SK-N-SH (cell line): ENCODE measurements around the gene SPAG9. TPM values are rescaled to one million over a fixed set of nuclear protein-coding genes. Genes with fewer than 3 reads are reported as not detected.
A peak's percentile ranks its signal among the peaks of the same experiment; 100 is the strongest.

Experiments
- CTCF ChIA-PET: fragments of 300-600, 350-600 bp; formaldehyde crosslinking; extraction: SDS; loops from one replicate; lab custom pipeline; 2021; lab: Yijun Ruan, JAX
- POLR2A ChIA-PET: fragments of 350-600 bp; sonication (Branson Sonifier 250); formaldehyde crosslinking; extraction: SDS; loops from one replicate; lab custom pipeline; 2020; ENCODE audit warnings: antibody characterized with exemption, inconsistent platforms; lab: Yijun Ruan, JAX
- DNase-seq: peaks from one replicate; pipeline ENCODE4 v3.0.0; 2012
- H2AFZ ChIP-seq: fragments of 200-600 bp; sonication (generic); 2 replicates; pipeline ENCODE4 v1.8.1; 2016; ENCODE audit warnings: antibody characterized with exemption, mild to moderate bottlenecking, low read depth
- H3F3A ChIP-seq: fragments of 200-600 bp; sonication (generic); replicated peaks from 2 replicates; pipeline ENCODE3; 2016; ENCODE audit warnings: antibody characterized with exemption, mild to moderate bottlenecking; ENCODE audit not compliant: insufficient read depth
- H3K27ac ChIP-seq, 2 experiments: fragments of 200-500 bp in 1 of 2; fragments of 200-600 bp in 1 of 2; sonication (Bioruptor generic) in 1 of 2; sonication (generic), shearing (Covaris generic) in 1 of 2; 2 replicates each; pipeline versions ENCODE4 v1.5.1 to v1.6.1; 2014 to 2016; ENCODE audit warnings: low read depth in 2 of 2, inconsistent platforms in 1 of 2, low read length in 1 of 2, mild to moderate bottlenecking in 1 of 2, mixed read lengths in 1 of 2
- H3K27me3 ChIP-seq: fragments of 200-600 bp; sonication (generic), shearing (Covaris generic); 2 replicates; pipeline ENCODE4 v1.6.1; 2016; ENCODE audit warnings: mixed run types; ENCODE audit not compliant: insufficient read depth
- H3K36me3 ChIP-seq, 2 experiments: fragments of 200-500 bp in 1 of 2; fragments of 200-600 bp in 1 of 2; sonication (Bioruptor generic) in 1 of 2; sonication (generic) in 1 of 2; replicated peaks in 1 of 2; 2 replicates each; pipeline versions ENCODE3 to v1.5.1; 2014 to 2016; ENCODE audit warnings: low read length in 1 of 2, mild to moderate bottlenecking in 1 of 2; ENCODE audit not compliant: insufficient read depth in 2 of 2, control insufficient read depth in 1 of 2
- H3K4me1 ChIP-seq, 2 experiments: fragments of 200-500 bp in 1 of 2; fragments of 200-600 bp in 1 of 2; sonication (Bioruptor generic) in 1 of 2; sonication (generic), shearing (Covaris generic) in 1 of 2; 2 replicates each; pipeline versions ENCODE4 v1.5.1 to v1.6.1; 2014 to 2016; ENCODE audit warnings: low read depth in 1 of 2, low read length in 1 of 2, mixed run types in 1 of 2; ENCODE audit not compliant: insufficient read depth in 2 of 2, control insufficient read depth in 1 of 2
- H3K4me2 ChIP-seq: fragments of 200-600 bp; sonication (generic), shearing (Covaris generic); 2 replicates; pipeline ENCODE4 v1.6.1; 2017; ENCODE audit warnings: mixed run types
- H3K4me3 ChIP-seq, 2 experiments: fragments of 200-500 bp in 1 of 2; fragments of 200-600 bp in 1 of 2; sonication (Bioruptor generic) in 1 of 2; sonication (generic), shearing (Covaris generic) in 1 of 2; 2 replicates each; pipeline versions ENCODE4 v1.5.1 to v1.8.1; 2014 to 2016; ENCODE audit warnings: low read depth in 2 of 2, inconsistent platforms in 1 of 2, low read length in 1 of 2, mild to moderate bottlenecking in 1 of 2, mixed read lengths in 1 of 2, moderate library complexity in 1 of 2
- H3K79me2 ChIP-seq: fragments of 200-600 bp; sonication (generic); 2 replicates; pipeline ENCODE4 v1.8.1; 2017; ENCODE audit warnings: mild to moderate bottlenecking; ENCODE audit not compliant: insufficient read depth
- H3K9ac ChIP-seq: fragments of 200-600 bp; sonication (generic); 2 replicates; pipeline ENCODE4 v1.6.1; 2017; ENCODE audit warnings: mixed run types
- H3K9me2 ChIP-seq: fragments of 200-600 bp; sonication (generic); 2 replicates; pipeline ENCODE4 v1.6.1; 2017; ENCODE audit warnings: mixed run types
- H3K9me3 ChIP-seq: fragments of 200-600 bp; sonication (generic); 2 replicates; pipeline ENCODE4 v1.6.1; 2017; ENCODE audit warnings: mixed run types, mild to moderate bottlenecking, moderate library complexity
- H4K20me1 ChIP-seq: fragments of 200-600 bp; sonication (generic); 2 replicates; pipeline ENCODE4 v1.6.1; 2017; ENCODE audit warnings: mild to moderate bottlenecking, mixed run types; ENCODE audit not compliant: insufficient read depth
- CHD2 ChIP-seq: fragments of 150-350 bp; IDR thresholded peaks from 2 replicates; pipeline ENCODE4 v1.6.1; 2018; ENCODE audit warnings: low read length; ENCODE audit not compliant: partially characterized antibody
- EP300 ChIP-seq, 2 experiments: IDR thresholded peaks; 2 replicates each; pipeline versions ENCODE4 v1.4.0 to v1.6.1; 2012; ENCODE audit warnings: borderline replicate concordance in 1 of 2, low read depth in 1 of 2, low read length in 1 of 2
- FOXJ3 ChIP-seq: sonication (generic); formaldehyde crosslinking; IDR thresholded peaks from 2 replicates; pipeline ENCODE4 v1.5.1; 2020; ENCODE audit warnings: mild to moderate bottlenecking, missing genetic modification reagents
- GATA2 ChIP-seq: sonication (generic); formaldehyde crosslinking; IDR thresholded peaks from 2 replicates; pipeline ENCODE4 v1.5.0; 2020; ENCODE audit warnings: mild to moderate bottlenecking, missing genetic modification reagents
- MXI1 ChIP-seq: IDR thresholded peaks from 2 replicates; pipeline ENCODE4 v1.6.1; 2012; ENCODE audit warnings: mild to moderate bottlenecking, low read depth, low read length, improper control_type of control experiment
- NFIC ChIP-seq: IDR thresholded peaks from 2 replicates; pipeline ENCODE4 v1.4.0; 2012; ENCODE audit warnings: borderline replicate concordance
- POLR2AphosphoS5 ChIP-seq: IDR thresholded peaks from 2 replicates; pipeline ENCODE4 v1.6.1; 2012; ENCODE audit warnings: low read depth, low read length
- RFX5 ChIP-seq: IDR thresholded peaks from 2 replicates; pipeline ENCODE4 v1.6.1; 2012; ENCODE audit warnings: mild to moderate bottlenecking, improper control_type of control experiment, low read length
- TAF1 ChIP-seq: IDR thresholded peaks from 2 replicates; pipeline ENCODE4 v1.6.1; 2012; ENCODE audit warnings: low read depth, mild to moderate bottlenecking, low read length, moderate library complexity, borderline replicate concordance
- TCF12 ChIP-seq: IDR thresholded peaks from 2 replicates; pipeline ENCODE4 v1.4.0; 2012
- TEAD4 ChIP-seq: IDR thresholded peaks from 2 replicates; pipeline ENCODE4 v1.4.0; 2012; ENCODE audit warnings: mild to moderate bottlenecking, borderline replicate concordance; ENCODE audit not compliant: insufficient read depth
- USF2 ChIP-seq: fragments of 150-350 bp; IDR thresholded peaks from 2 replicates; pipeline ENCODE4 v1.6.1; 2017; ENCODE audit warnings: antibody characterized with exemption, low read length, low read depth, borderline replicate concordance
- YY1 ChIP-seq: IDR thresholded peaks from 2 replicates; pipeline ENCODE4 v1.4.0; 2012; ENCODE audit warnings: low read depth, mild to moderate bottlenecking
- whole genome bisulfite sequencing: methylation state at CpG from one replicate; pipeline ENCODE4 v1.1.6; 2017; ENCODE audit warnings: low lambda C conversion rate; 5-methylcytosine and 5-hydroxymethylcytosine counted together
- polyA plus RNA-seq, 3 experiments: library from polyadenylated mRNA; depleted of rRNA; stranded (reverse); fragments of >200 nt; gene quantifications; 2 replicates each; pipeline ENCODE4 v1.2.3, GENCODE V29; 2012
- TF ChIP-seq, protein P1 (sequence below): IDR thresholded peaks from 2 replicates; pipeline ENCODE4 v1.6.1; 2012; ENCODE audit warnings: mild to moderate bottlenecking, low read depth, low read length, moderate library complexity
- TF ChIP-seq, protein P2 (sequence below): IDR thresholded peaks from 2 replicates; pipeline ENCODE4 v1.4.0; 2012; ENCODE audit warnings: low read depth

Gene SPAG9
- polyA plus RNA-seq, 1 of the 3 experiments (the other 2 are of a cell fraction) = 32.1 TPM

GRCh38 chr17:50931144-50931908 is 189.3 kb downstream of the SPAG9 start:
- CTCF ChIA-PET = interaction anchor here (0.6 to 2.9 kb wide), 11 partner anchors 12 to 105 kb away, joined by 3 to 31 read pairs (median 4); partner anchors contain the start of gene TOB1
- DNase-seq = peak; percentile 95

More at GRCh38 chr17:50931144-50931908, 189.3 kb downstream of the SPAG9 start:
- Histone ChIP-seq H3K79me2 (no peaks in the 10 kb centered on the region), H3K4me2 (peak overlapping the region; percentile 98), H4K20me1 (no peaks in the 10 kb centered on the region), H3K4me3 (peak overlapping the region; percentile 41 to 62), H3F3A (peaks cover 23% of the 10 kb centered on the region)
- WGBS = 3% methylated on average over 50 of the region's 62 CpGs
- TF ChIP-seq GATA2 (CRISPR knock-in tag) = peak; percentile 68
- peak; percentile 36; the same call in 1 of the 2 replicates for TF ChIP-seq RFX5
- peak; percentile 82 for TF ChIP-seq YY1
- peak; percentile 65 for TF ChIP-seq TAF1
- peak in 1 of 2 experiments; percentile 45; a peak in 1 of 4 replicates for TF ChIP-seq EP300 (IDR thresholded peaks at IDR 0.05; ENCODE audit: borderline replicate concordance in 1 of 2, low read depth in 1 of 2, low read length in 1 of 2)
- TF ChIP-seq, protein P1, sequence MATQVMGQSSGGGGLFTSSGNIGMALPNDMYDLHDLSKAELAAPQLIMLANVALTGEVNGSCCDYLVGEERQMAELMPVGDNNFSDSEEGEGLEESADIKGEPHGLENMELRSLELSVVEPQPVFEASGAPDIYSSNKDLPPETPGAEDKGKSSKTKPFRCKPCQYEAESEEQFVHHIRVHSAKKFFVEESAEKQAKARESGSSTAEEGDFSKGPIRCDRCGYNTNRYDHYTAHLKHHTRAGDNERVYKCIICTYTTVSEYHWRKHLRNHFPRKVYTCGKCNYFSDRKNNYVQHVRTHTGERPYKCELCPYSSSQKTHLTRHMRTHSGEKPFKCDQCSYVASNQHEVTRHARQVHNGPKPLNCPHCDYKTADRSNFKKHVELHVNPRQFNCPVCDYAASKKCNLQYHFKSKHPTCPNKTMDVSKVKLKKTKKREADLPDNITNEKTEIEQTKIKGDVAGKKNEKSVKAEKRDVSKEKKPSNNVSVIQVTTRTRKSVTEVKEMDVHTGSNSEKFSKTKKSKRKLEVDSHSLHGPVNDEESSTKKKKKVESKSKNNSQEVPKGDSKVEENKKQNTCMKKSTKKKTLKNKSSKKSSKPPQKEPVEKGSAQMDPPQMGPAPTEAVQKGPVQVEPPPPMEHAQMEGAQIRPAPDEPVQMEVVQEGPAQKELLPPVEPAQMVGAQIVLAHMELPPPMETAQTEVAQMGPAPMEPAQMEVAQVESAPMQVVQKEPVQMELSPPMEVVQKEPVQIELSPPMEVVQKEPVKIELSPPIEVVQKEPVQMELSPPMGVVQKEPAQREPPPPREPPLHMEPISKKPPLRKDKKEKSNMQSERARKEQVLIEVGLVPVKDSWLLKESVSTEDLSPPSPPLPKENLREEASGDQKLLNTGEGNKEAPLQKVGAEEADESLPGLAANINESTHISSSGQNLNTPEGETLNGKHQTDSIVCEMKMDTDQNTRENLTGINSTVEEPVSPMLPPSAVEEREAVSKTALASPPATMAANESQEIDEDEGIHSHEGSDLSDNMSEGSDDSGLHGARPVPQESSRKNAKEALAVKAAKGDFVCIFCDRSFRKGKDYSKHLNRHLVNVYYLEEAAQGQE = peak; percentile 7; the same call in 1 of the 2 replicates
- no peak for TF ChIP-seq USF2
- TF ChIP-seq FOXJ3 (CRISPR knock-in tag) = 0 out of 2 replicates have a peak, but pooled peaks have one; percentile 7
- no peak for TF ChIP-seq MXI1
- TF ChIP-seq CHD2 = peak; percentile 58
- TF ChIP-seq TEAD4 = no peak
- TF ChIP-seq TCF12 = peak; percentile 23; the same call in 1 of the 2 replicates
- peak; percentile 53; the same call in 1 of the 2 replicates for TF ChIP-seq NFIC
- TF ChIP-seq, protein P2, sequence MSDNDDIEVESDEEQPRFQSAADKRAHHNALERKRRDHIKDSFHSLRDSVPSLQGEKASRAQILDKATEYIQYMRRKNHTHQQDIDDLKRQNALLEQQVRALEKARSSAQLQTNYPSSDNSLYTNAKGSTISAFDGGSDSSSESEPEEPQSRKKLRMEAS = peak; percentile 62
- peak; percentile 70; the same call in 1 of the 2 replicates for TF ChIP-seq POLR2AphosphoS5
- TF ChIP-seq, all 33 proteins: peak for 12
- H3K9me3 ChIP-seq = no peaks in the 10 kb centered on the region
- no peaks in the 10 kb centered on the region for H3K36me3 ChIP-seq
- POLR2A ChIA-PET = interaction anchor here (0.7 to 2.8 kb wide), 16 partner anchors 9 to 116 kb away, joined by 3 to 96 read pairs (median 7); partner anchors contain the start of gene TOB1
- H3K4me1 ChIP-seq = peaks cover 15 to 41% of the 10 kb centered on the region in 2 experiments
- H3K27me3 ChIP-seq = no peaks in the 10 kb centered on the region
- peak overlapping the region; percentile 98 for H2AFZ ChIP-seq
- peak overlapping the region; percentile 93 to 98 for H3K27ac ChIP-seq
- H3K9ac ChIP-seq = peak overlapping the region; percentile 84
- no peaks in the 10 kb centered on the region for H3K9me2 ChIP-seq
